KG1 (cell line): ENCODE results near the gene SERPINH1.
A peak's percentile ranks its signal among the peaks of the same experiment; 100 is the strongest.

Experiments
- DNase-seq: peaks from one replicate; lab custom pipeline; 2025; lab: John Stamatoyannopoulos, UW

Gene SERPINH1

GRCh38 chr11:75562048-75562835 is at the start of gene SERPINH1:
SERPINH1 (plus strand) TSS chr11:75562253; CDS start chr11:75566350, 4,097 bp downstream.
- DNase-seq, result peak; percentile 74

GRCh38 chr11:75513250-75513649 is 48.8 kb upstream of the SERPINH1 start:
- no peak for DNase-seq

GRCh38 chr11:75514596-75514995 is 47.5 kb upstream of the SERPINH1 start:
- no peak for DNase-seq

- no peak for DNase-seq
Observed at GRCh38 chr11:75516140-75516539, 45.9 kb upstream of the SERPINH1 start.

GRCh38 chr11:75516886-75517285 is 45.2 kb upstream of the SERPINH1 start:
- DNase-seq, result no peak

GRCh38 chr11:75518204-75518549 is 43.9 kb upstream of the SERPINH1 start:
- no peak for DNase-seq

GRCh38 chr11:75518771-75519653 is 43.0 kb upstream of the SERPINH1 start:
- no peak for DNase-seq

GRCh38 chr11:75520688-75521087 is 41.4 kb upstream of the SERPINH1 start:
- no peak for DNase-seq

- no peak for DNase-seq
Observed at GRCh38 chr11:75522286-75523044, 39.6 kb upstream of the SERPINH1 start.

GRCh38 chr11:75523189-75523588 is 38.9 kb upstream of the SERPINH1 start:
- DNase-seq, result no peak

GRCh38 chr11:75523811-75524664 is 38.0 kb upstream of the SERPINH1 start:
- no peak for DNase-seq

GRCh38 chr11:75524665-75525432 is 37.2 kb upstream of the SERPINH1 start:
- DNase-seq, result no peak

GRCh38 chr11:75525433-75526191 is 36.4 kb upstream of the SERPINH1 start, which contains the start of gene GDPD5:
GDPD5 (minus strand) TSS chr11:75525941; CDS start chr11:75477735, 48,206 bp downstream.
- DNase-seq, result peak; percentile 83

- no peak for DNase-seq
Observed at GRCh38 chr11:75526192-75526541, 35.9 kb upstream of the SERPINH1 start.

- DNase-seq, result no peak
Observed at GRCh38 chr11:75527130-75527529, 34.9 kb upstream of the SERPINH1 start.

GRCh38 chr11:75527938-75528735 is 33.9 kb upstream of the SERPINH1 start:
- no peak for DNase-seq

- DNase-seq, result no peak
Observed at GRCh38 chr11:75530577-75530976, 31.5 kb upstream of the SERPINH1 start.

GRCh38 chr11:75531325-75531724 is 30.7 kb upstream of the SERPINH1 start:
- DNase-seq, result no peak
